CD4-positive, alpha-beta T cell treated with Interleukin-4 for 1 hour (primary cell): ENCODE data around the gene MYOM3.

Experiments used
- DNase-seq, 2 donors: peaks; one replicate each; pipeline ENCODE4 v3.0.0-alpha.2; 2020 to 2022

MYOM3 gene

DNA sequence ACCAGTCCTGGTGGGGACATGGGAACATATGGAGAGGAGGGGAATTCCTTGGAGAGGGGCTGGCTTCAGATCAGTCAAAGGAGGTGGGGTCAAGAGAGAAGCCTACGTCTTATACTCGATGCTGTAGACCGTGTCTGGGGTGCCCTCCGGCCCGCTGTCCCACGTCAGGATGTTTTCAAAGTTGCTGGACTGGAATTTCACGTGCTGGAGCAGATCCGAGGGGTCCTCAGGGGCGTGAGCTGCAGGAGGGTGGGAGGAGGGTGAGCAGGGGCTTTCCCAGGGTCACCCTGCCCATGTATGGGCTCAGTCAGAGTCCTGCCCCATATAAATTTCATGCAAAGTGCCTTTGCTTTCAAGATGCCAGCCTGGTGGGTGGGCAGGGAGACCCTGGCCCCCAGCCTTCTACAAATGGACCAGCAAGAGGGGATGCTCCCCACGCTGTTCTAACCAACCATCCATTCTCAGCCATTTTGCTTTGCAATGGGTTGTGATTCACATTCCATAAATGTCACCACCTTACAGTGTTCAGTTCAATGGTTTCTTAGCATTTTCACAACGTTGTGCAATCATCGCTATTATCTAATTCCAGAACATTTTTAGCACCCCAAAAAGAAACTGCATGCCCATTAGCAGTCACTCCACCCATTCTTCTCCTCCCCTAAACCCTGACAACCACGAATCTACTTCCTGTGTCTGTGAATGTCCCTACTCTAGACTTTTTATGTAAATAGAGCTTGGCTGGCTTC lies 26.7 kb upstream of the MYOM3 start:
- DNase-seq = peak in 1 of 2 donors; percentile 8

DNA sequence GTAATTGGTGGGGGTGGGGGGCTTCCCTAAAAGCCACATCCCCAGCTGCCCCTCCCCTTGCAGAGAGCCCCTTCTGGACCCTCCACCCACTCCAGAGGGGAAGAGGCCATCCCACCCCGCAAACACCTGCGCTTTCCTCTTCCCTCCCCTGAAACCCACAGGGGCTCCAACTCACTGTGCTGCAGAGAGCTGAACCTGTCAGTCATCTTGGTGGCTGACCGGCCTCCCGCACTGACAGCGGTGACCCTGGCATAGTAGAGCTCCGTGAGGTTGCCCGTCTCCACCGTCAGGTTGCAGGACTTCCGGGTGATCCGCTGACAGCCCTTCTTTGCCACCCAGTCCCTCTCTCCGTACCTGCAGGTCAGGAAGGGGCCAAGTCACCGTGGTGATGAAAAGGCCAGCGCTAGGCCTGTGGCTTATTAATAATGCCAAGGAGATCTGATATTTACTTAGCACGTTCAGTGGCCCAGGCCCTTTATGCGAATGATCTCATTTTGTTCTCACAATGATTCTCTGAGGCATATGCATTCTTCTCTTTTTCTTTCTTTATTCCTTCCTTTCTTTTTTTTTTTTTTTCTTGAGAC lies 25.1 kb upstream of the MYOM3 start:
- no peak for DNase-seq

GRCh38 chr1:24134376-24134775 lies 22.4 kb upstream of the MYOM3 start:
- DNase-seq = no peak

GRCh38 chr1:24133819-24134218 lies 21.9 kb upstream of the MYOM3 start:
- DNase-seq = no peak

DNA sequence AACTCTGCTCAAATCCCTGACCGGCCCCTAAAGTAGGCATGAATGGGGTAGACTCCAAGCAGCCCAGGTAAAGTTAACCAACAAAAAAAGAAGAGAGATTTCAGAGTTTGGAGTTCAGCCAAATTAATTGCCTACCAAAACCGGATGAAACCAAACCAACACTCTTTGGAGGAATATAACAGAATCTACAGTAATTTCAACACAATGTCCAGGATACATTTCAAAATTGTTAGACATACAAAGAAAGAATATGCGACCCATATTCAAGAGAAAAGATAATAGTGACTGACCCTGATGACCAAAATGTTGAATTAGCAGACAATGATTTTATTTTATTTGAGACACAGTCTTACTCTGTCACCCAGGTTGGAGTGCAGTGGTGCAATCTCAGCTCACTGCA lies 18.4 kb upstream of the MYOM3 start:
- no peak for DNase-seq

- DNase-seq = no peak
Observed at GRCh38 chr1:24127801-24128363, 15.9 kb upstream of the MYOM3 start.

DNA sequence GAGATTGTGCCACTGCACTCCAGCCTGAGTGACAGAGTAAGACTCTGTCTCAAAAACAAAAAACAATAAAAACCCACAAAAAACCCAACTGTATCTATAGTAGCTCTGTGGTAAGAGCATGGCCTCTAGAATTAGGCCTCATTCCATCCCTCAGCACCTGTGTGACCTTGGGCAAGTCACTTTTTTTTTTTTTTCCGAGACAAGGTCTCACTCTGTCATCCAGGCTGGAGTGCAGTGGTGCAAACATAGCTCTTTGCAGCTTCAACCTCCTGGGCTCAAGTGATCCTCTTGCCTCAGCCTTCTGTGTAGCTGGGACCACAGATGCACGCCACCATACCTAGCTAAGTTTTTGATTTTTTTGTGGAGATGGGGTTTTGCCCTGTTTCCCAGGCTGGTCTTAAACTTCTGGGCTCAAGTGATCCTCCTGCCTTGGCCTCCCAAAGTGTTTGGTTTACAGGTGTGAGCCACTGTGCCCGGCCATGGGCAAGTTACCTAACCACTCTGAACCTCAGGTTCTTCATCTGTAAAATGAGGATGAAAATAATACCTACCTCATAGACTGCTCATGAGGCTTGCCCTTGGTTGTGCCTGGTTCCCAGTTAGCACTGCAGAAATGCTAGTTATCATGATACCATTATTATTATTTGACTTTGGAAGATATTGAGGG lies 15.3 kb upstream of the MYOM3 start:
- no peak for DNase-seq

- DNase-seq = no peak
Observed at GRCh38 chr1:24126672-24127023, 14.7 kb upstream of the MYOM3 start.

GRCh38 chr1:24126018-24126671 lies 14.2 kb upstream of the MYOM3 start:
- no peak for DNase-seq

GRCh38 chr1:24125456-24125855 lies 13.5 kb upstream of the MYOM3 start:
- DNase-seq = no peak

DNA sequence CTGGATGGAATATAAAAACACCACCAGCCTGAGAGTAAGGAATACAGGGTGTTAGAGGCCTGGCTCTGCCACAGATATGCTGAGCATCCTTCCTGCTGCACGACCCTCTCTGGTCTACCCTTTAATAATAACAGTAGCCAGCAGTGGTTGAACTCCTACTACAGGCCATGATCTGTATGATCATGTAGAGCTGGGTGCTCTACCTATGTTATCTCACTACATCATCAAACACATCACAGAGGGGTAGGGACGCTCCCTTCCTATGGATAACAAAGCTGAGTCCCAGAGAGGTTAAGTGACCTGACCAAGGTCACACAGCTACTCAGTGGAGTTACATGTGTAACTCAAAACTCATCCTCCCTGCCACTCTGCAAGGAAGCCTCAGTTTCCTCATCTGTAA lies 13.0 kb upstream of the MYOM3 start:
- DNase-seq = no peak

- DNase-seq = no peak
Observed at GRCh38 chr1:24123611-24124010, 11.7 kb upstream of the MYOM3 start.

GRCh38 chr1:24122776-24123175 lies 10.8 kb upstream of the MYOM3 start:
- no peak for DNase-seq

DNA sequence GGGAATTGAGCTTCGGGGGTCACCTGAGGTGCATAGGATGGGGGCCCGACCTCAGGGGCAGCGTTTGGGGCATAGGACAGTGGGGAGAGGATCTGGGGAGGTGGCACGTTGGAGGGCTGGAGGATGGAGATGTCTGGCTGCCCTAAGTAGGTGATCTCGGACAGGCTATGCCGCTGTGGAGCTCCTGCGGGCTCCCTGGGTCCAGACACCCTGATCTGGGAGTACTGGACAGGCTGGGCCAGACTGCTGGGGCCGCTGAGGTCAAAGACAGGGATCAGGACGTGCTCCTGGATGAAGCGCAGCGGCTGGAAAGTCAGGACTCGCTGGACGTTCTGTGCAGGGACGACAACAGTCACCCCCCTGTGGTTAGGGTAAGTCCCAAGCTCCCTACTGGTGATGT lies 9.5 kb upstream of the MYOM3 start:
- DNase-seq = no peak

DNA sequence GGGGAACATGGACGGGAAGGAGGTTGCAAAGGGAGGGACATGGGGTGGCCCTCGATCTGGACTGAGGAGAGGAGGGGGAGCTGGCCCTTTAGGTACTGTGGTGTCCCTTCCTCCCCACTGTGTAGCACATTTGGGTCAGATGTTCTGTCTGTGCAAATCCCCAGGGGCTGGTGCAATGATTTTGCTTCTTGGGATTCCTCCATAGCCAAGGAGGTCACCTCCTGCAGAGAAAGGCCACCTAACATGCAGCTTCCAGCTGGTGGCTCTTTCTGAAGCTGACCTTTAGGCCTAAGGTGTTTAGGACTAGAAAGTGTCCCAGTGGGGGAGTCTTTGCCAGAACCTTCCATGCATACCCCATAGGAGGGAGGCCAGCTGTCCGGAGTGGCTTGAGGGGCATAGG lies 9.0 kb upstream of the MYOM3 start:
- no peak for DNase-seq

DNA sequence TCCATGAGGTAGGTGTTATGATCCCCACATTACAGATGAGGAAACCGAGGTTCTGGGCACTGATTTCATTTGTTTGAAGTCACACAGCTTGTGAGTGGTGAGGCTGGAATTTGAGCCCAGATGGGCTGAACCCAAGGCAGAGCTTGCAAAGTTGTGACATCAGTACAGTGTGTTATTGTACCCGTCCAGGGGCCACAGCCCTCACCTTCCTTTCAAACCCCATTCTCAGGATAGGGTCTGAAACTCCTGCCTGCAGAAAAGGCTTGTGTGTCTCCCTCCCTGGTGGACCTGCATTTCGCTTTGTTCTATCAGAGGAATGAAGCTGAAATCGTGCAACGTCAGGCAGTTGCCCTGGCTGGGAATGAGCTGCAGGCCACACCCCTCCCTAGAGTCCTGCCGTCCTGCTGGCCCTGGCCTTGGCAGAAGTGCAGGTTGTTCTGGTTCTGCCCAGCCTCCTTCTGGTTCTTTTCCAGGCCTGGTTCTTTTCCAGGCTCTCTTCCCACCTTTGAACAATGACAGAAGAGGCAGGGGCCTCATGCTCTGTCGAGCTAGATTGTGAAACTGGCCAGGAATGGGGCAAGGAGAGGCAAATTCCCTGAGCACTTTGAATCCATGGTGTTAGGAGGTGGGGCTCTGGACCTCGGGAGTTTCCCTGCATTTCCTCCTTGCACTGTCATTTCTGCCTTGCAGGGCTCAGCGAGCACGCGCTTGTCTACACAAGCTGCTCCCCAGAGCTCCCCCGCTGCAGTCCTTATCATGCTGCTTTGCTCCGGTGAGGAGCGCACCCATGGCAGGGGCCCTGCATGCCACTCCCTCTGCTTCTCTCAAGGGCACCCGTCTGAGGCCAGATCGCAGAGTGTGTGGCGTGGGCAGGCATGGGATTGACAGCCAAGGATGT lies 8.2 kb upstream of the MYOM3 start:
- no peak for DNase-seq

GRCh38 chr1:24119489-24119858 lies 7.5 kb upstream of the MYOM3 start:
- no peak for DNase-seq

- DNase-seq = no peak
Observed at GRCh38 chr1:24118410-24119242, 6.7 kb upstream of the MYOM3 start.

- DNase-seq = no peak
Observed at GRCh38 chr1:24117722-24118409, 5.9 kb upstream of the MYOM3 start.

- no peak for DNase-seq
Observed at GRCh38 chr1:24117132-24117531, 5.2 kb upstream of the MYOM3 start.

DNA sequence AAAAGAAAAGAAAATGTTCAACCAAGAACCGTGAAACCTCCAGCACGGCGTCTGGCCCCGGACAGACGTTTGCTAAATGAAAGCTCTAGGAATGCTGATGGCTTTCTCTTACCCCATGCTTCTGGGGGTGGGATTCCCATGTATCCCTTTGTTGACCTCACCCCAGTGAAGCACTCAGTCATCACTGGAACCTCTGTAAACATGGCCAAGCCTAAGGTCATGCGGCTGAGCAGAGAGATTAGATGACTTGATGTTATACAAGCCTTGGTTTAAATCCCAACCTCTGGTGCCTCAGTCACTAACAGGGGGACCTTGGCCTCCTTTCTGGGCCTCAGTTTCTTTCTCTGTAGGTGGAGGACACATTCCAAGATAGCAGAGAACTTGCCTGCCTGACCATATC lies 2.8 kb upstream of the MYOM3 start:
- DNase-seq = no peak
